ENCODE measurements around the gene C1QA. TPM values are rescaled to one million over a fixed set of nuclear protein-coding genes. Genes with fewer than 3 reads are reported as not detected.

Gene C1QA
- total and polyA plus RNA-seq, 9 donors = 28.1 to 55.0 (median 35.2) TPM

DNA sequence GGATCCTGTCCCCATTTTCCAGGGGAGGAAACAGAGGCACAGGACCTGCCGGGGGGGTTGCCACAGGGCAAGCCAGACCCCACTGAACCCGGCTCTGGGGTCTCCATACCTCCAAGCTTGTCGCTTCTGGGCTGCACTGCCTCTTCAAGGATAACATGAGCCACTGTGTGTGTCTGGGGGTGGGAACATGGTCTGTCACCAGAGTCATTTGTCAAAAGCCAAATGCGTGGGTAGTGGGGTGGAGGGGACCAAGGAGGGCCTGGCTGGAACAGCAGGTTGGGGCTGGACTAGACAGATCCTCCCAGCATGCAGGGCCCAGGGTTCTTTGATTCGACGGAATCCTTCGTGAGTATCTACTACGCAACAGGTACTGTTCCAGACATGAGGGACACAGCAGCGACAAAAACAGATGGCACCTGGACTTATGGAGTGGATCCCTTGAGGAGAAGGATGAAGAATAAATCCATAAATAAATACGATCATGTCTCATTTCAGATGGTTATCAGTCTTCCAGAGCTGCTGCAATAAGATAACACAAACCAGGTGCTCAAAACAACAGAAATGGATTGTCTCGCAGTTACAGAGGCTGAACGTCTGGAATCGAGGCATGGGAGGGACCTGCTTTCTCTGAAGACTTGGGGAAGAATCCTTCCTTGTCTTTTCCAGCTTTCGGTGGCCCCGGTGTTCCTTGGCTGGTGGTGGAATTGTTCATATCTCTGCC, 45.3 kb downstream of the C1QA start:
- DNase-seq = no peak
- H3K27me3 ChIP-seq (ENCODE audit: control insufficient read depth, insufficient read depth, low read length) = peaks cover 9% of the 10 kb centered on the region
- no peaks in the 10 kb centered on the region for H3K9me3 ChIP-seq (replicated peaks; ENCODE audit: control insufficient read depth, low read depth, low read length)
- no peak overlapping the region for H3K27ac ChIP-seq (ENCODE audit: low read length)
- no peaks in the 10 kb centered on the region for H3K36me3 ChIP-seq (ENCODE audit: control insufficient read depth, insufficient read depth, low read length)
- peaks cover 34% of the 10 kb centered on the region for H3K4me1 ChIP-seq (ENCODE audit: control insufficient read depth, insufficient read depth, low read length)
- no peak overlapping the region for H3K4me3 ChIP-seq (ENCODE audit: low read length)
- 61% methylated on average over 11 of the region's 15 CpGs for WGBS (ENCODE audit: insufficient coverage)

DNA sequence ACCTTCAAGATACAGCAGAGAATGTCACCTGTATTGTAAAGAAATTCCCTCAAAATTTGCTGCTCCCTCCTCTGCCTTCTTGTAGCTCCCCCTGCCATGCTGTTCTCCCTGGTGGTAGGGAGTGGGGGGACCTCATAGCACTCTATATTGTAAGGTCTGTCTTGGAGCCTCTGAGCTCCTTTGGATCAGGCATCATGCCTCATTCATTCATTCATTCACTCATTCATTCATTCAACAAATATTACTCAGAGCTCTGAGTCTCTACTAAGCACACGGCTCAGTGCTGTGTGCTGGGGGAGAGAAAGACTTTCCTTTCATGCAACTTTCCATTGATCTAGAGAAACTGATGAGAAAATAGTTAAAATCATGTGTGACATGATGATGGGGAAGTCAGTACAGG, 47.1 kb downstream of the C1QA start:
- Histone ChIP-seq H3K27me3 (ENCODE audit: control insufficient read depth, insufficient read depth, low read length) (peaks cover 11% of the 10 kb centered on the region), H3K4me1 (ENCODE audit: control insufficient read depth, insufficient read depth, low read length) (peaks cover 19% of the 10 kb centered on the region), H3K36me3 (ENCODE audit: control insufficient read depth, insufficient read depth, low read length) (no peaks in the 10 kb centered on the region), H3K4me3 (ENCODE audit: low read length) (no peak overlapping the region), H3K9me3 (replicated peaks; ENCODE audit: control insufficient read depth, low read depth, low read length) (no peaks in the 10 kb centered on the region), H3K27ac (ENCODE audit: low read length) (no peak overlapping the region)
- WGBS (ENCODE audit: insufficient coverage) = no CpG with 5 or more reads among the region's 1 CpG
- no peak for DNase-seq

DNA sequence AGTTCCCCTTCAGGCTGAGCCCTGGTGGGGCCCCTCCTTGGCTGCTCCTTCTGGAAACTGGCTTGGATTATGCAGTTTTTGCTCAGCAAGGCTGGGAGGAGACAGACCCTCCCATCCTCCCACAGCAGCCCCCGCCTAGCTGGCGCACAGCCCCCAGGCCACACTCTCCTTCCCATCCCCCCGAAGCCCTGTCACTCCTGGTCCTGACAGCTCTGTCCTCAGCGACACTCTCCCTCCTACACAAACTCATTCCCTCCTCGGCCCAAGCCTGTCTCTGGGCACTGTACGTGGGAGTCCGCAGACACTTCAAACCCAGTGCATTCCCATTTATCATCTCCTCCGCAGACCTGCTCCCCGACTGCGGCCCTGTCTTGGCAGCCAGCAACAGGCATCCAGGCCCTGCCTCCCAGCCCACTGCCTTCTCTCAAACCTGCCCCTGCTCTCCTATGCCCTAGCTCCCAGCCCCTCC, 49.2 kb downstream of the C1QA start:
- Histone ChIP-seq H3K36me3 (ENCODE audit: control insufficient read depth, insufficient read depth, low read length) (no peaks in the 10 kb centered on the region), H3K27ac (ENCODE audit: low read length) (peak overlapping the region; percentile 62), H3K4me3 (ENCODE audit: low read length) (no peak overlapping the region), H3K27me3 (ENCODE audit: control insufficient read depth, insufficient read depth, low read length) (peaks cover 11% of the 10 kb centered on the region), H3K9me3 (replicated peaks; ENCODE audit: control insufficient read depth, low read depth, low read length) (no peaks in the 10 kb centered on the region), H3K4me1 (ENCODE audit: control insufficient read depth, insufficient read depth, low read length) (peaks cover 24% of the 10 kb centered on the region)
- 19% methylated on average over 10 of the region's 10 CpGs for WGBS (ENCODE audit: insufficient coverage)
- DNase-seq = peak; percentile 89

DNA sequence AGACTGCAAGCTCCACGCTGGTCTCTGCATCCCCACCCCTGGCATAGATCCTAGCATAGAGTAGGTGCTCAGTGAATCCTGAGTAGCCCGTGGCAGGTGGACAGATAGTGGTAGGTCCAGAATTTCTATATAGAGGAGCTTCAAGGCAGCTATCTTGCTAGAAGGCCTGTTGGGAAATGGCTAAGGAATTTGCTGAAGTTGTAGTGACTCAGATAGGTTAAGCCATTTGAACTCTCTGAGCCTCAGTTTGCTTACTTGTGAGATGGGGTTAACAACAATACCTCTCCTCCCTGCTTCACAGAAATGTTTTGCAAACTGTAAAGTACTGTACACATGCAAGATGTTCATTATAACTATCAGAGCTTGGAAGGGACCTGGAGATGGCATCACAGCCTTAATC, 50.8 kb downstream of the C1QA start:
- DNase-seq = no peak
- Histone ChIP-seq H3K9me3 (replicated peaks; ENCODE audit: control insufficient read depth, low read depth, low read length) (no peaks in the 10 kb centered on the region), H3K27me3 (ENCODE audit: control insufficient read depth, insufficient read depth, low read length) (peaks cover 11% of the 10 kb centered on the region), H3K27ac (ENCODE audit: low read length) (no peak overlapping the region), H3K4me1 (ENCODE audit: control insufficient read depth, insufficient read depth, low read length) (peaks cover 24% of the 10 kb centered on the region), H3K36me3 (ENCODE audit: control insufficient read depth, insufficient read depth, low read length) (no peaks in the 10 kb centered on the region), H3K4me3 (ENCODE audit: low read length) (no peak overlapping the region)
- WGBS (ENCODE audit: insufficient coverage) = no CpG with 5 or more reads among the region's 2 CpGs

DNA sequence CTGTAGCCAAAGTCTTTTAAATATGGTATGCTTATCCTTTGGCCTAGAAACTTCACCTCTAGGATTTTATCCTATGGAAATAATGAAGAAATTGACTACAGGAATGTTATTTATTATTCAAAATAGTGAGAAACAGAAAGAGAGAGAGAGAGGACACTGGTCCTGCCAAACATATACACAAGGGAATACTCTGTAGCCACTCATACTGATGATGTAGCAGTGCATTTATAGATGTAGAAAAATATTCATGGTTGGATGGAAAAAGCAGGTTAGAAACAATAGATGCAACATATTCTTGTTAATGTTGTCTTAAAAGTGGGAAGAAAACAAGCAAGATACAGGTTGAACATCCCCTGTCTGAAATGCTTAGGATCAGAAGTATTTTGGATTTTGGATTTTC, 52.0 kb downstream of the C1QA start:
- H3K36me3 ChIP-seq (ENCODE audit: control insufficient read depth, insufficient read depth, low read length) = no peaks in the 10 kb centered on the region
- no peaks in the 10 kb centered on the region for H3K9me3 ChIP-seq (replicated peaks; ENCODE audit: control insufficient read depth, low read depth, low read length)
- peaks cover 8% of the 10 kb centered on the region for H3K27me3 ChIP-seq (ENCODE audit: control insufficient read depth, insufficient read depth, low read length)
- peaks cover 24% of the 10 kb centered on the region for H3K4me1 ChIP-seq (ENCODE audit: control insufficient read depth, insufficient read depth, low read length)
- no peak overlapping the region for H3K27ac ChIP-seq (ENCODE audit: low read length)
- H3K4me3 ChIP-seq (ENCODE audit: low read length) = no peak overlapping the region
- DNase-seq = peak; percentile 68

Other genes with a start within 250 kb of the C1QA start
- 10.9 TPM for gene ZBTB40, start 184.8 kb upstream of the C1QA start, total RNA-seq
- gene ZBTB40, start 184.8 kb upstream of the C1QA start, polyA plus RNA-seq (ENCODE audit: insufficient read depth in 1 of 8, insufficient read length in 8 of 8, low replicate concordance in 1 of 8) = 10 to 100 TPM; 10.3 to 15.2 (median 11.7) TPM
- gene EPHA8, start 73.1 kb upstream of the C1QA start, total RNA-seq = 0.04 TPM
- gene EPHA8, start 73.1 kb upstream of the C1QA start, polyA plus RNA-seq (ENCODE audit: insufficient read depth in 1 of 8, insufficient read length in 8 of 8, low replicate concordance in 1 of 8) = under 1 TPM in 5 of 8 donors, not detected in 3; 0.02 to 0.09 (median 0.05) TPM
- gene C1QC, start 7.0 kb downstream of the C1QA start, total RNA-seq = 19.1 TPM
- 10 to 100 TPM; 26.8 to 45.2 (median 35.3) TPM for gene C1QC, start 7.0 kb downstream of the C1QA start, polyA plus RNA-seq (ENCODE audit: insufficient read depth in 1 of 8, insufficient read length in 8 of 8, low replicate concordance in 1 of 8)
- gene C1QB, start 16.6 kb downstream of the C1QA start, total RNA-seq = 18.5 TPM
- 10 to 100 TPM; 15.2 to 25.8 (median 21.5) TPM for gene C1QB, start 16.6 kb downstream of the C1QA start, polyA plus RNA-seq (ENCODE audit: insufficient read depth in 1 of 8, insufficient read length in 8 of 8, low replicate concordance in 1 of 8)
- gene EPHB2, start 74.2 kb downstream of the C1QA start, total RNA-seq = 24.5 TPM
- gene EPHB2, start 74.2 kb downstream of the C1QA start, polyA plus RNA-seq (ENCODE audit: insufficient read depth in 1 of 8, insufficient read length in 8 of 8, low replicate concordance in 1 of 8) = 10 to 100 TPM; 10.7 to 31.7 (median 19.9) TPM

Measured in muscle of leg (tissue), 11 donors.